ENCODE results near the gene HOXC9.

DNA sequence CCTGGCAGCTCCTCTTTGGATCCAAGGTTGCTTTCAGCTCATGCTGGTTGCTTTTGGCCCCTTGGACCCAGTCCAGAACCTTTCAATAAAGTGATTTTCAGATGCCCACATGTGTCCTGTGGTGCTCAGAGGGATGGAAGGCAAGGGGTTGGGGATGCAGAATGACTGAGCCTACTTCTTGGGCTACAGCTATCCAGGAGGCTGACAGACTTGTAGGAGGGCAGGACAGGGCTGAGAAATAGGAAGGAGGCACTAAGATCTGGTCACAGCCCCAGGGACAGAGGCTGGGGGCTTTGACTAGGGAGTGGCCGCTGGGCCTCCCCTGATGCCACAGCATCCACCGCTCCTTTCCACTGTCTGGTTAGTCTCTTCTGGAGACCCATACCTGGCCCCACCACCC, 28.3 kb upstream of the HOXC9 start:
- TF ChIP-seq POLR2A (IDR thresholded peaks at IDR 0.05) (no peak), POLR2AphosphoS5 (IDR thresholded peaks at IDR 0.05) (no peak)
- TF ChIP-seq, protein P1, sequence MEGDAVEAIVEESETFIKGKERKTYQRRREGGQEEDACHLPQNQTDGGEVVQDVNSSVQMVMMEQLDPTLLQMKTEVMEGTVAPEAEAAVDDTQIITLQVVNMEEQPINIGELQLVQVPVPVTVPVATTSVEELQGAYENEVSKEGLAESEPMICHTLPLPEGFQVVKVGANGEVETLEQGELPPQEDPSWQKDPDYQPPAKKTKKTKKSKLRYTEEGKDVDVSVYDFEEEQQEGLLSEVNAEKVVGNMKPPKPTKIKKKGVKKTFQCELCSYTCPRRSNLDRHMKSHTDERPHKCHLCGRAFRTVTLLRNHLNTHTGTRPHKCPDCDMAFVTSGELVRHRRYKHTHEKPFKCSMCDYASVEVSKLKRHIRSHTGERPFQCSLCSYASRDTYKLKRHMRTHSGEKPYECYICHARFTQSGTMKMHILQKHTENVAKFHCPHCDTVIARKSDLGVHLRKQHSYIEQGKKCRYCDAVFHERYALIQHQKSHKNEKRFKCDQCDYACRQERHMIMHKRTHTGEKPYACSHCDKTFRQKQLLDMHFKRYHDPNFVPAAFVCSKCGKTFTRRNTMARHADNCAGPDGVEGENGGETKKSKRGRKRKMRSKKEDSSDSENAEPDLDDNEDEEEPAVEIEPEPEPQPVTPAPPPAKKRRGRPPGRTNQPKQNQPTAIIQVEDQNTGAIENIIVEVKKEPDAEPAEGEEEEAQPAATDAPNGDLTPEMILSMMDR (IDR thresholded peaks at IDR 0.05), result no peak
